ENCODE measurements around the gene CCDC112. TPM values are rescaled to one million over a fixed set of nuclear protein-coding genes. Genes with fewer than 3 reads are reported as not detected.
A peak's percentile ranks its signal among the peaks of the same experiment; 100 is the strongest.

The CCDC112 gene
- total and polyA plus RNA-seq, 10 donors = 3.4 to 12.7 (median 4.3) TPM

DNA sequence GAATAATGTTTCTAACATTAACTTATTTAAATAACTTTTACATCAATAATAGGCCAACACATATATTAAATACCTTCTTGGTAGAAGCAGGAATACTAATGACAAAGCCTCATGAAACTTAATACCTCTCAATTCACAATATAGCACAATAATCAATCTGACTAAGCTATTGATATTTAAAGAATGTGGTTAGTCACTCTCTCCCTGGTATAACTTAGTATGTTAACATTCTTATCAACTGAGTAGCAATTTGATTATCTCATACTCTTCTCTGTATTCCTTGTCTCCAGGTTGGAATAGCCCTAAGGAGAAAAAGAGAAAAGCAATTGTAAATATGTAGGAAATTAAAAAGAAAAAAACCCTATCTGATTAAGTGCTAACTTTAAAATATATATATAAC, 28.8 kb downstream of the CCDC112 start:
- no peak overlapping the region for H3K27ac ChIP-seq

DNA sequence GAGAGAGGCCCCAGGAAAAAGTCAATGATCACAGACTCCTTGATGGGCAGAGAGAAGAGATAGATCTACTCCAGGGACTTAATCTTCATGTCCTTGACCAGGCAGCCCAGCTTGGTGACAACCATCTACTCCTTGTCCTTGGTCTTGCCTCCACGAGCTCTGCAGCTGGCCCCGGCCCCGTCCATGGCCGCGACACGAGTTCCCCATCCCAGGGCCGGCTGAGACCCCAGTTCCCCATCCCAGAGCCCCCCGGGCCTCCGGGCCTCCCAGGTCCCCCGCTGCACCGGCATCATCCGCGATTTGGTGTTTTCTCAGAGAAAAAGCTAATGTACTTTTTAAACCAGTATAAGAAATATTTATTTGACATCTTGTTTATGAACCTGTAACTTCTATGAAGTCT, 31.2 kb downstream of the CCDC112 start:
- DNase-seq = peak; percentile 61
- WGBS, 5 donors = 96 to 97% (median 97%) methylated on average over 13 of the region's 13 CpGs
- intact Hi-C loops (cut with DNase I; ENCODE audit: low total_unique reads) = no loop called here
- no peaks in the 10 kb centered on the region for H3K9me3 ChIP-seq
- H3K4me1 ChIP-seq = peaks cover 16 to 28% (median 24%) of the 10 kb centered on the region in 6 donors
- TF ChIP-seq POLR2A (IDR thresholded peaks at IDR 0.05) (no peak), POLR2AphosphoS5 (IDR thresholded peaks at IDR 0.05) (no peak)
- TF ChIP-seq, protein P1, sequence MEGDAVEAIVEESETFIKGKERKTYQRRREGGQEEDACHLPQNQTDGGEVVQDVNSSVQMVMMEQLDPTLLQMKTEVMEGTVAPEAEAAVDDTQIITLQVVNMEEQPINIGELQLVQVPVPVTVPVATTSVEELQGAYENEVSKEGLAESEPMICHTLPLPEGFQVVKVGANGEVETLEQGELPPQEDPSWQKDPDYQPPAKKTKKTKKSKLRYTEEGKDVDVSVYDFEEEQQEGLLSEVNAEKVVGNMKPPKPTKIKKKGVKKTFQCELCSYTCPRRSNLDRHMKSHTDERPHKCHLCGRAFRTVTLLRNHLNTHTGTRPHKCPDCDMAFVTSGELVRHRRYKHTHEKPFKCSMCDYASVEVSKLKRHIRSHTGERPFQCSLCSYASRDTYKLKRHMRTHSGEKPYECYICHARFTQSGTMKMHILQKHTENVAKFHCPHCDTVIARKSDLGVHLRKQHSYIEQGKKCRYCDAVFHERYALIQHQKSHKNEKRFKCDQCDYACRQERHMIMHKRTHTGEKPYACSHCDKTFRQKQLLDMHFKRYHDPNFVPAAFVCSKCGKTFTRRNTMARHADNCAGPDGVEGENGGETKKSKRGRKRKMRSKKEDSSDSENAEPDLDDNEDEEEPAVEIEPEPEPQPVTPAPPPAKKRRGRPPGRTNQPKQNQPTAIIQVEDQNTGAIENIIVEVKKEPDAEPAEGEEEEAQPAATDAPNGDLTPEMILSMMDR (IDR thresholded peaks at IDR 0.05 in 8 of 11, conservative IDR thresholded peaks at IDR 0.05 in 3 of 11) = no peak
- peaks cover 0 to 11% (median 2%) of the 10 kb centered on the region in 6 donors for H3K36me3 ChIP-seq
- no peaks in the 10 kb centered on the region for H3K27me3 ChIP-seq (replicated peaks in 1 of 7)
- H3K27ac ChIP-seq = no peak overlapping the region
- no peak overlapping the region for H3K4me3 ChIP-seq

More for the DNA sequence above, 28.8 kb downstream of the CCDC112 start:
- Histone ChIP-seq H3K36me3 (peaks cover 0 to 11% (median 2%) of the 10 kb centered on the region in 6 donors), H3K9me3 (no peaks in the 10 kb centered on the region), H3K4me3 (no peak overlapping the region), H3K27me3 (replicated peaks in 1 of 7) (no peaks in the 10 kb centered on the region), H3K4me1 (peaks cover 0 to 25% (median 14%) of the 10 kb centered on the region in 6 donors)
- DNase-seq = no peak
- intact Hi-C loops (cut with DNase I; ENCODE audit: low total_unique reads) = no loop called here
- TF ChIP-seq POLR2A (IDR thresholded peaks at IDR 0.05) = no peak
- TF ChIP-seq, protein P1 (IDR thresholded peaks at IDR 0.05 in 8 of 11, conservative IDR thresholded peaks at IDR 0.05 in 3 of 11) = no peak
- TF ChIP-seq POLR2AphosphoS5 (IDR thresholded peaks at IDR 0.05) = no peak

DNA sequence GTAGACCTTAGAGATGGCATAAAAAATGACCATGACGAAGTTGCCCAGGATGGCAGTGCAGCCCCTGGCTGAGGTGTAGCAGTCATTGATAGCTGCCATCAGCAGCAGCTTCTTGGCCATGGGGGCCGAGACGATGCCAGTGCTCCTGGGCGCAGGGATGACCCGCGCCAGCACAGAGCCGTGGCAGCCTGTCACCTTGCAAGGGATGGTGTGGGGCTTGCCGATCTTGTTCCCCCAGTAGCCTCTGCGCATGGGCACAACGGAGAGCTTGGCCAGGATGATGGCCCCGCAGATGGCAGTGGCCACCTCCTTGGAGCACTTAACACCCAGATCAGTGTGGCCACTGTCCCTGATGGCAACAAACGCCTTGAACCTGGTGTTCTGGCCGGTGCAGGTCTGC, 31.7 kb downstream of the CCDC112 start:
- 95 to 98% (median 96%) methylated on average over 8 to 13 of the region's 13 CpGs for WGBS, 5 donors
- Histone ChIP-seq H3K36me3 (peaks cover 0 to 11% (median 2%) of the 10 kb centered on the region in 6 donors), H3K4me1 (peaks cover 17 to 33% (median 28%) of the 10 kb centered on the region in 6 donors), H3K27ac (no peak overlapping the region), H3K27me3 (replicated peaks in 1 of 7) (no peaks in the 10 kb centered on the region), H3K9me3 (no peaks in the 10 kb centered on the region), H3K4me3 (no peak overlapping the region)
- TF ChIP-seq POLR2AphosphoS5 (IDR thresholded peaks at IDR 0.05) (no peak), POLR2A (IDR thresholded peaks at IDR 0.05) (no peak)
- TF ChIP-seq, protein P1 (IDR thresholded peaks at IDR 0.05 in 8 of 11, conservative IDR thresholded peaks at IDR 0.05 in 3 of 11) = no peak
- intact Hi-C loops (cut with DNase I; ENCODE audit: low total_unique reads) = no loop called here
- peak; percentile 75 for DNase-seq

DNA sequence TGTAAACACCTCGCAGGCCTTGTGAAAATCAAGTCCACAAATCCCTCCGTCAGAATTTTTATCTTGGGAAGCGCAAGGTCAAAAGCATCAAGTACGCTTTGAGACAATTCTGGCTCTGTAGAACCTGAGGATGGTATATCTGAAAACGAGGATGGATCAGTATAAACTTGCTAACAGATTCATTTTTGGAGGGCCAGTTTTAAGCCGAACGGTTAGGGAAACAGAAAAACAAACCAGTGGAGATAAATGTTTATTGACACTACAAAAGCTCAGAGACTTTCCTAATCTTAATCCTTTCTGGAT, 33.4 kb downstream of the CCDC112 start:
- H3K4me1 ChIP-seq = peaks cover 26 to 50% (median 41%) of the 10 kb centered on the region in 6 donors
- no peak for DNase-seq
- no peaks in the 10 kb centered on the region for H3K9me3 ChIP-seq
- H3K4me3 ChIP-seq = peak overlapping the region; percentile 83 to 98 (median 93)
- H3K27ac ChIP-seq = peak overlapping the region; percentile 71 to 95 (median 90)
- H3K27me3 ChIP-seq (replicated peaks in 1 of 7) = no peaks in the 10 kb centered on the region
- peaks cover 0 to 16% (median 2%) of the 10 kb centered on the region in 6 donors for H3K36me3 ChIP-seq
- intact Hi-C loops (cut with DNase I; ENCODE audit: low total_unique reads) = no loop called here
- TF ChIP-seq, protein P1 (IDR thresholded peaks at IDR 0.05 in 8 of 11, conservative IDR thresholded peaks at IDR 0.05 in 3 of 11) = no peak
- TF ChIP-seq POLR2A (IDR thresholded peaks at IDR 0.05) (no peak), POLR2AphosphoS5 (IDR thresholded peaks at IDR 0.05) (no peak)
- 47 to 67% (median 58%) methylated on average over 7 of the region's 7 CpGs for WGBS, 5 donors
